ENCODE results near the gene ADGRL1. TPM values are rescaled to one million over a fixed set of nuclear protein-coding genes. Genes with fewer than 3 reads are reported as not detected.

Gene ADGRL1
- total and polyA plus RNA-seq, 9 of the 15 experiments (the other 6 are each of a cell fraction or from before 2014, with no cell fraction given) = 0.14 to 37.0 (median 8.6) TPM

- TF ChIP-seq MGA (IDR thresholded peaks at IDR 0.05) (no peak), HNRNPLL (IDR thresholded peaks at IDR 0.05; ENCODE audit: low read depth, low read length, poor library complexity, severe bottlenecking) (no peak), NFRKB (IDR thresholded peaks at IDR 0.05; ENCODE audit: low read depth) (no peak), GTF2B (IDR thresholded peaks at IDR 0.05; ENCODE audit: extremely low read depth, insufficient read length) (no peak)
Measured at GRCh38 chr19:14120497-14120780, 85.5 kb downstream of the ADGRL1 start (continued).
